ENCODE measurements around the gene TRPM1.

DNA sequence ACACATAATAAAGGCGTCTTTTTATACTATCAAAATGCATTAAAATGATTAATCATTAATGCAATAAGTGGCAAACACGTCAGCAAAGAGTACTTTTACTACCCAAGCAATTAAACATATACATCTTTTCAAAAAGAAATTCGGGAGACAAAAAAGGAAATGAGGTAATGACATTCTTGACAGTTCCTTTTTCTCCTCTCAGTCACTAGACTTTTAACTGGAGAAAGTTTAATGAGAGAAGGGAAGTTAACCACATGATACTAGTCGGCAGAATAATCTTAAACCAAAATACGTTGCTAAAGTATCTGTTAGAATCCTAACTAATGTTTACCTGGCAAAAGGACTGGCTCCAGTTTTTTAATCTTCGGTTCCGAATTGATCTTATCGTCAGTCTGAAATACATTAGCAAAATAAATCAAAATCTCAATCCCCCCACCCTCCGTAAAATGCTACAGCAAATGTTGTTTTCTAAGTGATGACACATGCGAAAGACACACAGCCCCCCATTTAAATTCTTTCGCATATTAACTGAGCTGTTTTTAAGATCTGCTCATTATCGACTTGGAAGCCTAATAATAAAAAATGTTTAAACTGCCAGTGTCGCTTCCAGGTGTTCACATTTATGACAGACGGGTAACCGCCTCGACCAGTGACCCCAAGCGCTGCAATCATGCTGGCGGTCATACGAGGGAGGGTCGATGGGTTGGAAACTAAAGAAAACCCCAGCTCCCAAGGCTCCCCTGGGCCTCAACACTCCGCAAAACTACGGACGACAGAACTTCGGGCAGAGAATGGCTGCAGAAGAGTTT lies 110.9 kb downstream of the TRPM1 start:
- TF ChIP-seq L3MBTL2 (conservative IDR thresholded peaks at IDR 0.05) = no peak
- no peak for TF ChIP-seq PKNOX1 (IDR thresholded peaks at IDR 0.05)
- TF ChIP-seq ELF4 (IDR thresholded peaks at IDR 0.05) = no peak
- TF ChIP-seq SP1 (IDR thresholded peaks at IDR 0.05) = no peak
- no peak for TF ChIP-seq FOXK2 (IDR thresholded peaks at IDR 0.05)

Data from HEK293T (cell line).